KOPT-K1 (cell line): ENCODE measurements around the gene OTP.

Experiments
- H3K27ac ChIP-seq: fragments of 200-600 bp; sonication (generic); 2 replicates; pipeline ENCODE4 v1.5.1; 2016; ENCODE audit warnings: antibody characterized with exemption, mild to moderate bottlenecking, low read depth, low read length; ENCODE audit not compliant: poor library complexity, severe bottlenecking
- H3K36me3 ChIP-seq: fragments of 200-600 bp; sonication (generic); 2 replicates; pipeline ENCODE4 v1.5.1; 2017; ENCODE audit warnings: antibody characterized with exemption, mild to moderate bottlenecking, low read length, moderate library complexity; ENCODE audit not compliant: insufficient read depth
- H3K9me3 ChIP-seq: fragments of 200-600 bp; sonication (generic); 2 replicates; pipeline ENCODE4 v1.5.1; 2017; ENCODE audit warnings: antibody characterized with exemption, low read length, mild to moderate bottlenecking; ENCODE audit not compliant: insufficient read depth, poor library complexity, severe bottlenecking

OTP gene

DNA sequence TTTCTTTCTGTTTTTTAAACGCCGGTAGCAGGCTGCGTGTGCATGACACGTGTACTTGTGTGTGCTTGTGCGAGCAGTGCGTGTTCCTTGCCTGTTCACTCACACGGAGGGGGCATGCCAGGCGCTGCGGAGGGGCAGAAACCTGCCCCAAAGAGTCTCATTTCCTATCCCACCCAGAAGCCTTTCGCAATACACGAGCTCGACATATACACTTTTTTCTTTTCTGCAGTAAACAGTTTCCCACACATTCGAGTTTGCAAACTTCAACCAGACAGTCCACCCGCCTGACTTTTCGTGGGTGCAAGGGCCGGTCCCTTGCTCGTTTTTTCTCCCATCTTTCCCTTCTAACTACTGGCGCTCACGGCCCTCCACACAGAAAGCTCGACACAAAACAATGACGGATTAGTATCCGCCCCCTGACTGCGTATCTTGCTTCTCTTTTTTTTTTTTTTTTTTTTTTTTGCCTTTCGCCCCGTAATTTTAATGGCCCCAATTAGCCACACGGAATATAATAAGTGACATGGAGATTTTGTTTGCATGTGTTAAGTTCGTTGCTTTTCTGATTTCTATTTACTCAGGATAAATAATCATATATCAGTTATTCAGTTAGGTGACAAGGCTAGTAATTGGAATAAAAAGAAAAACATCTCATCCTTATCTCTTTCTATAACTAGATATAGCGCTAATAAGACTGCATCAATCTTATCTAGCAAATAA, 5.3 kb upstream of the OTP start:
- H3K36me3 ChIP-seq, result no peaks in the 10 kb centered on the region
- H3K9me3 ChIP-seq, result no peaks in the 10 kb centered on the region
- H3K27ac ChIP-seq, result no peak overlapping the region

GRCh38 chr5:77642738-77643653, 4.5 kb upstream of the OTP start:
- no peaks in the 10 kb centered on the region for H3K9me3 ChIP-seq
- H3K36me3 ChIP-seq, result no peaks in the 10 kb centered on the region
- no peak overlapping the region for H3K27ac ChIP-seq

GRCh38 chr5:77641963-77642737, 3.6 kb upstream of the OTP start:
- no peak overlapping the region for H3K27ac ChIP-seq
- no peaks in the 10 kb centered on the region for H3K36me3 ChIP-seq
- peaks cover under 1% of the 10 kb centered on the region for H3K9me3 ChIP-seq

GRCh38 chr5:77641397-77641943, 3.0 kb upstream of the OTP start:
- H3K27ac ChIP-seq, result no peak overlapping the region
- peaks cover 7% of the 10 kb centered on the region for H3K9me3 ChIP-seq
- H3K36me3 ChIP-seq, result no peaks in the 10 kb centered on the region

- Histone ChIP-seq H3K36me3 (no peaks in the 10 kb centered on the region), H3K9me3 (peaks cover 13% of the 10 kb centered on the region), H3K27ac (no peak overlapping the region)
Measured at GRCh38 chr5:77640589-77641396, 2.3 kb upstream of the OTP start.

DNA sequence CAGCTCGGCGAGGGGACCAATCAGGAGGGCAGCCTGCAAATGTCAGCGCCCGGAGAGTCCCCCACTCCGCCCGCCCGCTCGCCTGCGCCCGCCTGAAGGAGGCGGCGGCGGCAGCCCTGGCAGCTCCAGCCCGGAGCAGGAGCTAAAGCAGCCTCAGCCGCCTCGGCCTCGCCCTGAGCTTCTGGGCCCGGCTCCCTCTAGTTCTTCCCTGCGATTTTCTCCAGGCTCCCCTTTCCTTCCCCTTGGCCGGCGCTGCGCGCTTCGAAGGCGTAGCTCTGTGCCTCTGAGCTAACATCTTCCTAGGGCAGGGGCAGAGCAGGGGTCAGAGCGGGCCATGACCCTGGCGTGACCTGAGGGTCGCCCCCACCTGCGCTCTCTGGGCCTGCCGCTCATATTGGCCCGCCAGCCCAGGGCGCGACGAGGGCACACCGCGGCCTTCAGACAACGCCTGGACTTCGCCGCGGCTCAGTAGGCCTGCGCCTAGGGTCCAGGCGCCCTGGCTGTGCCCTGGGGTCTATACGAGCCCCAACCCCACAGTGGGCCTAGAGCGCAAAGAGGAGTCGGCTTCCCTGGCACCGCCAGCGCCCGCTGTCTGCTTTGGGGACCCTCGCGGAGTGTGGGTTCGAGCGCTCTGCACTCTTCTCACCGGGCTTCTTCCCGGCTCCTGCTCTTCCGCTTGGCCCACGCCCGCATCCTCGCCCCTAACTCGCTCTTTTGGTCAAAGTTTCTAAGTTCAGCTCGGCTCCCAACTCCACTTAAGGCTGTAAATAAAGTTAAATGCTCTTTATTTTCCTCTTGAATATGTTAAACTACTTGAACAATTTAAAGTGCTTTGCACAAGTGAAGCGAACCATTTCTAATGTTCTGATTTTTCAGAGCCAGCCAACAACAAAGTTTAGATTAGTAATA, 504 bp upstream of the OTP start:
- Histone ChIP-seq H3K36me3 (no peaks in the 10 kb centered on the region), H3K27ac (no peak overlapping the region), H3K9me3 (peaks cover 13% of the 10 kb centered on the region)

GRCh38 chr5:77637170-77637997, 1.1 kb downstream of the OTP start:
- peaks cover 13% of the 10 kb centered on the region for H3K9me3 ChIP-seq
- H3K27ac ChIP-seq, result no peak overlapping the region
- H3K36me3 ChIP-seq, result no peaks in the 10 kb centered on the region

DNA sequence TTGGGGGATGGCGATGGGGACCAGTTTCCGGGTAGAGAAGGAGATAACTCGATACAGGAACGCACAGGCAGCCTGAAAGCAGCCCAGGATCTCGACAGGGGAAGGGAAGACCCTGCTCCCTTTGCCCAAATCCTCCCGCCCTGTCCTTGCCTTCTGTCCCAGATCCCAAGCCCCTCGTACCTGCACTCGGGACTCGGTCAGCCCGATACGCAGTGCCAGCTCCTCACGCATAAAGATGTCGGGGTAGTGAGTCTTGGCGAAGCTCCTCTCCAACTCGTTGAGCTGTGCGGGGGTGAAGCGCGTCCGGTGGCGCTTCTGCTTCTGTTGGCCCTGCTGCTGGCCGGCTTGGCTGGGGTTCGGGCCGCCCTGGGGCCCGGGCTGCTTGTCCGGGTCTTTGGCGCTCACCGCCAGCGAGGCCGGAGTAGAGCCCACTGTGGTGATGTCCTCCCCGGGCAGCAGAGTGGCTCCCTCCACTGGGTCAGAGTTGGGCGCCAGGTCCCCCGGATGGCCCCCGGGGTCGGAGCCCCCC, 1.8 kb downstream of the OTP start:
- Histone ChIP-seq H3K36me3 (no peaks in the 10 kb centered on the region), H3K9me3 (peaks cover 13% of the 10 kb centered on the region), H3K27ac (no peak overlapping the region)

DNA sequence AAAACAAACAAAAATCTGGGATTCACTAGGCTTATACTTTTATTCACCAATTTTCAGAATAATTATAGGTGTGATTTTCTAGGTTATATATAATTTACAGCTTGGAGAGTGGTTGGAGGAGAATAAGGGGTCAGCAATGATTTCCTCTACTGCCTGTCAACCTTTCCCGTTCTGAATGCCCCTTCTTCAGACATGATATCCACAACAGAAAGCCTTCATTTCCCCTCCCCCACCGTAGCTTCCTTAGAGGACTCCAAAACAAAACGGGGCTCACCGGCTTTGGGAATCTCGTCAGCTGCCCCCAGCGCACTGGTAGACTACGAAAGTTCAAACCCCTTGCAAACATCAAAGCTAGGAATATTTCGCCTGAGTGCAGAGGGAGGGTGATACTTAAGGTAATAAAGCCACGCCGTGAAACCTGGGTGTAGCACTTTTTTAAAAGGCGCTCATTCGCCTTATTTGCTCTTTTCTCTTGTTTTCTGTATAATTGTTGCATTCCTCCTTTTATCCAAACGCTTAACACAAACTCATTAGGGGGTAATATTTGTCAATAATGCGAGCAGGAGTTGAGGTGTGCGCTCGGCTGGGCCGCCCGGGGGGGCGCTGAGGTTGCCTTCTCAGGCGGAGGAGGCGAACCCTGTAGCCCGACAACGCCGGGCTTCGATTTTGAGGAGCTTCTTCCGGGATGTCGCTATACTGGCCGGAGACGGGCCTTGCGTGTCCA, 2.4 kb downstream of the OTP start:
- H3K27ac ChIP-seq, result no peak overlapping the region
- H3K36me3 ChIP-seq, result no peaks in the 10 kb centered on the region
- H3K9me3 ChIP-seq, result peaks cover 13% of the 10 kb centered on the region

GRCh38 chr5:77635067-77635916, 3.2 kb downstream of the OTP start:
- peaks cover 13% of the 10 kb centered on the region for H3K9me3 ChIP-seq
- H3K36me3 ChIP-seq, result no peaks in the 10 kb centered on the region
- H3K27ac ChIP-seq, result no peak overlapping the region

DNA sequence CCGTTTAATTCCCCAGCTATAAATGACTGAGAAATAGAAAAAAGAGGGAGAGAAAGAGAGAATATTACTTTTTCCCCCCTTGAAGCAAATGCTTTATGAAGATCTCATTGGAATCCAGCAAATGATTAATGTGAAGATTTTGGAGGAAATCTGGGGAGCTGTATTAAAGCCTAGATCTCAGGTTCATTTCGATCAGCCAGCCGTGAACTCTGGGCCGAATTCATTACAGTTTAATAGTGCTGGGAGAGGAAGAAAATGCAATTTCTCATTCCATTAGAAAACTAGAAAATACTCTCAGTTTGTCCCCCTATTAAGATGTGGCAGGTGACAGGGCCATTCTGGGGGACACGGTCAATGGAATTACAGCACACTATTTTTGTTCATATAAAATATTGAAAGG, 4.8 kb downstream of the OTP start:
- Histone ChIP-seq H3K36me3 (no peaks in the 10 kb centered on the region), H3K9me3 (peaks cover 24% of the 10 kb centered on the region), H3K27ac (no peak overlapping the region)
